VCaP (cell line): Measurements from ENCODE around the gene CSF1R.
A peak's percentile ranks its signal among the peaks of the same experiment; 100 is the strongest.

Experiments
- H3K27ac ChIP-seq: fragments of 450-650 bp; 2 replicates; pipeline ENCODE4 v1.5.1; 2017
- CTCF ChIP-seq: fragments of 450-650 bp; conservative IDR thresholded peaks from 2 replicates; pipeline ENCODE4 v1.5.1; 2017; ENCODE audit warnings: mild to moderate bottlenecking, moderate library complexity

Gene CSF1R

GRCh38 chr5:150068472-150068871 is 17.9 kb downstream of the CSF1R start:
- peak overlapping the region; percentile 24; the same call in 1 of the 2 replicates for H3K27ac ChIP-seq
- no peak for TF ChIP-seq CTCF

- H3K27ac ChIP-seq = no peak overlapping the region
- TF ChIP-seq CTCF = no peak
These were observed 18.3 kb downstream of the CSF1R start for GRCh38 chr5:150068071-150068470.

GRCh38 chr5:150067405-150067960 is 18.9 kb downstream of the CSF1R start:
- no peak for TF ChIP-seq CTCF
- H3K27ac ChIP-seq = no peak overlapping the region

- TF ChIP-seq CTCF = no peak
- H3K27ac ChIP-seq = no peak overlapping the region
These were observed 19.4 kb downstream of the CSF1R start for GRCh38 chr5:150066901-150067396.

GRCh38 chr5:150066436-150066835 is 19.9 kb downstream of the CSF1R start:
- no peak overlapping the region for H3K27ac ChIP-seq
- TF ChIP-seq CTCF = no peak

GRCh38 chr5:150065886-150066285 is 20.5 kb downstream of the CSF1R start:
- no peak overlapping the region for H3K27ac ChIP-seq
- TF ChIP-seq CTCF = no peak

- no peak for TF ChIP-seq CTCF
- H3K27ac ChIP-seq = no peak overlapping the region
These were observed 21.0 kb downstream of the CSF1R start for GRCh38 chr5:150065346-150065745.
